Measurements from ENCODE around the gene TSC2.

The TSC2 gene

GRCh38 chr16:2057438-2057837 lies 9.7 kb downstream of the TSC2 start:
- H3K4me1 ChIP-seq (ENCODE audit: insufficient read depth, low read length, severe bottlenecking) = peaks cover 26% of the 10 kb centered on the region
- no peaks in the 10 kb centered on the region for H4K20me1 ChIP-seq (ENCODE audit: insufficient read depth, low read length)
- no peak overlapping the region for H3K4me3 ChIP-seq (ENCODE audit: low read depth, low read length, poor library complexity, severe bottlenecking)
- H3K9ac ChIP-seq (ENCODE audit: low read length) = no peak overlapping the region
- H3K9me2 ChIP-seq (ENCODE audit: low read depth, low read length) = no peaks in the 10 kb centered on the region
- H3F3A ChIP-seq (ENCODE audit: insufficient read depth, low read length) = no peaks in the 10 kb centered on the region
- no peaks in the 10 kb centered on the region for H3K27me3 ChIP-seq (ENCODE audit: insufficient read depth, low read length)
- no peak for TF ChIP-seq EZH2 (IDR thresholded peaks at IDR 0.05; ENCODE audit: borderline replicate concordance, low read length)
- no peak for TF ChIP-seq CTCF (IDR thresholded peaks at IDR 0.05; ENCODE audit: low read length)
- no peaks in the 10 kb centered on the region for H3K9me3 ChIP-seq (ENCODE audit: low read length)
- peaks cover 24% of the 10 kb centered on the region for H3K36me3 ChIP-seq (ENCODE audit: insufficient read depth, low read length)
- H3K27ac ChIP-seq (ENCODE audit: low read depth, low read length, poor library complexity, severe bottlenecking) = no peak overlapping the region
- H3K4me2 ChIP-seq (ENCODE audit: low read length) = no peak overlapping the region
- H2AFZ ChIP-seq (ENCODE audit: low read length) = no peak overlapping the region
- no peaks in the 10 kb centered on the region for H3K79me2 ChIP-seq (ENCODE audit: insufficient read depth, low read length)

GRCh38 chr16:2058420-2058819 lies 10.6 kb downstream of the TSC2 start:
- no peak overlapping the region for H3K4me3 ChIP-seq (ENCODE audit: low read depth, low read length, poor library complexity, severe bottlenecking)
- no peak overlapping the region for H3K9ac ChIP-seq (ENCODE audit: low read length)
- H3K27ac ChIP-seq (ENCODE audit: low read depth, low read length, poor library complexity, severe bottlenecking) = peak overlapping the region; percentile 9
- H2AFZ ChIP-seq (ENCODE audit: low read length) = no peak overlapping the region
- no peaks in the 10 kb centered on the region for H3F3A ChIP-seq (ENCODE audit: insufficient read depth, low read length)
- H3K9me2 ChIP-seq (ENCODE audit: low read depth, low read length) = no peaks in the 10 kb centered on the region
- H3K4me1 ChIP-seq (ENCODE audit: insufficient read depth, low read length, severe bottlenecking) = peaks cover 26% of the 10 kb centered on the region
- no peak overlapping the region for H3K4me2 ChIP-seq (ENCODE audit: low read length)
- no peaks in the 10 kb centered on the region for H3K9me3 ChIP-seq (ENCODE audit: low read length)
- H3K79me2 ChIP-seq (ENCODE audit: insufficient read depth, low read length) = no peaks in the 10 kb centered on the region
- H4K20me1 ChIP-seq (ENCODE audit: insufficient read depth, low read length) = no peaks in the 10 kb centered on the region
- H3K36me3 ChIP-seq (ENCODE audit: insufficient read depth, low read length) = peaks cover 21% of the 10 kb centered on the region
- H3K27me3 ChIP-seq (ENCODE audit: insufficient read depth, low read length) = no peaks in the 10 kb centered on the region
- no peak for TF ChIP-seq EZH2 (IDR thresholded peaks at IDR 0.05; ENCODE audit: borderline replicate concordance, low read length)
- TF ChIP-seq CTCF (IDR thresholded peaks at IDR 0.05; ENCODE audit: low read length) = no peak

GRCh38 chr16:2058872-2059271 lies 11.1 kb downstream of the TSC2 start:
- TF ChIP-seq EZH2 (IDR thresholded peaks at IDR 0.05; ENCODE audit: borderline replicate concordance, low read length) (no peak), CTCF (IDR thresholded peaks at IDR 0.05; ENCODE audit: low read length) (no peak)
- no peaks in the 10 kb centered on the region for H3K79me2 ChIP-seq (ENCODE audit: insufficient read depth, low read length)
- no peak overlapping the region for H3K9ac ChIP-seq (ENCODE audit: low read length)
- H3K4me2 ChIP-seq (ENCODE audit: low read length) = no peak overlapping the region
- peaks cover 26% of the 10 kb centered on the region for H3K4me1 ChIP-seq (ENCODE audit: insufficient read depth, low read length, severe bottlenecking)
- no peak overlapping the region for H2AFZ ChIP-seq (ENCODE audit: low read length)
- H3K4me3 ChIP-seq (ENCODE audit: low read depth, low read length, poor library complexity, severe bottlenecking) = no peak overlapping the region
- no peaks in the 10 kb centered on the region for H3K9me2 ChIP-seq (ENCODE audit: low read depth, low read length)
- no peaks in the 10 kb centered on the region for H3K27me3 ChIP-seq (ENCODE audit: insufficient read depth, low read length)
- no peaks in the 10 kb centered on the region for H3F3A ChIP-seq (ENCODE audit: insufficient read depth, low read length)
- H3K9me3 ChIP-seq (ENCODE audit: low read length) = no peaks in the 10 kb centered on the region
- no peaks in the 10 kb centered on the region for H4K20me1 ChIP-seq (ENCODE audit: insufficient read depth, low read length)
- H3K36me3 ChIP-seq (ENCODE audit: insufficient read depth, low read length) = peaks cover 21% of the 10 kb centered on the region
- peak overlapping the region; percentile 9 for H3K27ac ChIP-seq (ENCODE audit: low read depth, low read length, poor library complexity, severe bottlenecking)
